ENCODE results near the gene GSX1.
"Not testable (repeated sequence)": the region's sequence is repeated elsewhere in the genome, so short reads cannot be mapped to it uniquely, and the experiment has no call there.

The GSX1 gene

DNA sequence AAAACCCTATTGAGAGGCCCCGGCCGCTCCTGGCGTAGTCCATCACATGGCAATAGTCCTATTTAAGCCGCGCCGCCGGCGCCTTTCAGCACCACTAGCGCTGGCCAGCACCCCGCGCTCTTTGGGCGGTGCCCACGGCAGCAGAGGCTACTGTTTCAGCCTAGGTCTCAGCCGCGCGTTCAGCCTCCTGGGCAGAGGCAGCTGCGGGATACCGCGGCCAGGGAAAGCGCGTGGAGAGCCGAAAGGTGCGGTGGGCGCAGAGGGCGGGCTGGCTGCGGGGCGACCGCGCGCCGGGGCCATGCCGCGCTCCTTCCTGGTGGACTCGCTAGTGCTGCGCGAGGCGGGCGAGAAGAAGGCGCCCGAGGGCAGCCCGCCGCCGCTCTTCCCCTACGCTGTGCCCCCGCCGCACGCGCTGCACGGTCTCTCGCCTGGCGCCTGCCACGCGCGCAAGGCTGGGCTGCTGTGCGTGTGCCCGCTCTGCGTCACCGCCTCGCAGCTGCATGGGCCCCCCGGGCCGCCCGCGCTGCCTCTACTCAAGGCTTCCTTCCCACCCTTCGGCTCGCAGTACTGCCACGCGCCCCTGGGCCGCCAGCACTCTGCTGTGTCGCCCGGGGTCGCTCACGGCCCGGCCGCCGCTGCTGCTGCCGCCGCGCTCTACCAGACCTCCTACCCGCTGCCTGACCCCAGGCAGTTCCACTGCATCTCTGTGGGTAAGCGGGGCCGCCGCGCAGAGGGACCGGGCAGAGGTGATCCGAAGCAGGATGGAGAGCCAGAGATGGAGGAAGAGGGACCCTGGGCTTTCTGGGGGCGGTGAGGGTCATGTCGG is at the start of gene GSX1:
TSS of gene GSX1 (plus strand) at position 91 of the 826 bp plus-strand sequence. CDS start at position 299, 208 bp downstream.
- H3K9me3 ChIP-seq (ENCODE audit: control insufficient read depth, low read depth, low read length), result no peaks in the 10 kb centered on the region

GRCh38 chr13:27744801-27745200 is 47.5 kb upstream of the GSX1 start:
- no peaks in the 10 kb centered on the region for H3K9me3 ChIP-seq (ENCODE audit: control insufficient read depth, low read depth, low read length)
- no peaks in the 10 kb centered on the region for H3K36me3 ChIP-seq (ENCODE audit: control insufficient read depth, low read depth, low read length)
- H3K9ac ChIP-seq (ENCODE audit: low read length), result no peak overlapping the region
- H3K4me3 ChIP-seq (ENCODE audit: low read length), result no peak overlapping the region
- H3K4me1 ChIP-seq (ENCODE audit: control insufficient read depth, low read depth, low read length), result peaks cover 17% of the 10 kb centered on the region
- H3K27ac ChIP-seq (ENCODE audit: low read length), result no peak overlapping the region
- no peaks in the 10 kb centered on the region for H3K27me3 ChIP-seq (ENCODE audit: control insufficient read depth, insufficient read depth, low read length)

More for the DNA sequence above, at the start of gene GSX1:
- peaks cover 100% of the 10 kb centered on the region for H3K27me3 ChIP-seq (ENCODE audit: control insufficient read depth, insufficient read depth, low read length)
- no peaks in the 10 kb centered on the region for H3K36me3 ChIP-seq (ENCODE audit: control insufficient read depth, low read depth, low read length)
- no peak within 1 kb of the TSS for H3K4me3 ChIP-seq (ENCODE audit: low read length)
- H3K4me1 ChIP-seq (ENCODE audit: control insufficient read depth, low read depth, low read length), result peaks cover 35% of the 10 kb centered on the region
- no peak within 1 kb of the TSS for H3K9ac ChIP-seq (ENCODE audit: low read length)
- no peak within 1 kb of the TSS for H3K27ac ChIP-seq (ENCODE audit: low read length)

DNA sequence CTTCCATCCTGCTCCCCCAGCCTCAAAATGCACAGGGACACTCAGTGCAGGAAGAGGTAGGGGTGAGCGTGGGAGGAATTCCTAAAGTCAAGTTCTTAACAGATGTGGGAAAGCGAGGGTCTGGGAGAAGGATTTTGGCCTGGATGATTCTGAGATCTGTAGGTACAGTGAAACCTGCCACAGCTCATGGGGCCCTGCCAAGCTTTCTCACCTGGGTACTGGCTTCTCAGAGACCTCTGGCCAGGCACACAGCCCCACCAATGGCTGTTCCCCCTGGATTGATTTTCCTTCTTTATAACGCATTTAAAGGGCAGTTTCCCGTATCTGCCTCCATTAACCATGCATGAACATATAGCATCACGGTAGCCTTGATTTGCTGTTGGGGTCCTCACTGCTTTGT is 47.0 kb upstream of the GSX1 start:
- H3K27ac ChIP-seq (ENCODE audit: low read length), result no peak overlapping the region
- H3K9ac ChIP-seq (ENCODE audit: low read length), result no peak overlapping the region
- no peak overlapping the region for H3K4me3 ChIP-seq (ENCODE audit: low read length)
- H3K36me3 ChIP-seq (ENCODE audit: control insufficient read depth, low read depth, low read length), result no peaks in the 10 kb centered on the region
- H3K9me3 ChIP-seq (ENCODE audit: control insufficient read depth, low read depth, low read length), result no peaks in the 10 kb centered on the region
- H3K27me3 ChIP-seq (ENCODE audit: control insufficient read depth, insufficient read depth, low read length), result no peaks in the 10 kb centered on the region
- H3K4me1 ChIP-seq (ENCODE audit: control insufficient read depth, low read depth, low read length), result peaks cover 17% of the 10 kb centered on the region

DNA sequence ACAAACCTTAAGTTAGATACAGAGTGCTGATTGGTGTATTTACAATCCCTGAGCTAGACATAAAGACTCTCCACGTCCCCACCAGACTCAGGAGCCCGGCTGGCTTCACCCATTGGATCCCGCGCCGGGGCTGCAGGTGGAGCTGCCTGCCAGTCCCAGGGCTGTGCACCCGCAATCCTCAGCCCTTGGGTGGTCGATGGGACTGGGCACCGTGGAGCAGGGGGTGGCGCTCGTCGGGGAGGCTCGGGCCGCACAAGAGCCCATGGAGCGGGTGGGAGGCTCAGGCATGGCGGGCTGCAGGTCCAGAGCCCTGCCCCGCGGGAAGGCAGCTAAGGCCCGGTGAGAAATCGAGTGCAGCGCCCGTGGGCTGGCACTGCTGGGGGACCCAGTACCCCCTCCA is 44.1 kb upstream of the GSX1 start:
- H3K27me3 ChIP-seq (ENCODE audit: control insufficient read depth, insufficient read depth, low read length); H3K9me3 ChIP-seq (ENCODE audit: control insufficient read depth, low read depth, low read length); H3K4me3 ChIP-seq (ENCODE audit: low read length); H3K27ac ChIP-seq (ENCODE audit: low read length); H3K9ac ChIP-seq (ENCODE audit: low read length); H3K36me3 ChIP-seq (ENCODE audit: control insufficient read depth, low read depth, low read length): not testable (repeated sequence)
- H3K4me1 ChIP-seq (ENCODE audit: control insufficient read depth, low read depth, low read length), result peaks cover 30% of the 10 kb centered on the region

DNA sequence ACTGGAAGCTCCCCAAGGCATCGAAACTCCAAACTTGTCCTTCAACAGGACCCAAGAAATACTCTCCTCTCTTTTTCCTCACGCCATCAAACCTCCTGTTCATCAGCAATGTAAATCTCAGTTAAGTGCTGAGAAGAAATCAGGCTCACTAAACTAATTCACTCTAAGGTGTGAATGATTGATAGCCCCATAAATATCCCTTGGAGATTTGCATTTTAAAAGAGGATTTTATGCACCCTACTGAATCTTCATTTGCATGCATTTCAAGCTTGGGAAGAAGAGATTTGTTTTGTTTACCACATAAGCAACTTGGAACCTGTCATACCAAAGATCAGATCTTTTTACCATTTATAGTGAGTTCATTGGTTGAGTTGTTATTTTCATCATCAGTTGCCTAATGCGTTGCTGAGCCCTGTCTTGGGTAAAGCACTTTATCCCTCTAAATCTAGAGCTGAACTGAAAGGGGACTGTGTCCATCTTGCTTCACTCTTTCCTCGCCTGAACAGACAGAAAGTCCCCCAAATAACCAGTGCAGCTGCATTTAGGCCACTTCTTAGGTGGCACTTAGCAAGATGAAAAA is 40.2 kb upstream of the GSX1 start:
- no peak overlapping the region for H3K4me3 ChIP-seq (ENCODE audit: low read length)
- peaks cover 13% of the 10 kb centered on the region for H3K4me1 ChIP-seq (ENCODE audit: control insufficient read depth, low read depth, low read length)
- no peak overlapping the region for H3K9ac ChIP-seq (ENCODE audit: low read length)
- H3K36me3 ChIP-seq (ENCODE audit: control insufficient read depth, low read depth, low read length), result no peaks in the 10 kb centered on the region
- H3K9me3 ChIP-seq (ENCODE audit: control insufficient read depth, low read depth, low read length), result no peaks in the 10 kb centered on the region
- no peak overlapping the region for H3K27ac ChIP-seq (ENCODE audit: low read length)
- H3K27me3 ChIP-seq (ENCODE audit: control insufficient read depth, insufficient read depth, low read length), result no peaks in the 10 kb centered on the region

- H3K27me3 ChIP-seq (ENCODE audit: control insufficient read depth, insufficient read depth, low read length), result peaks cover 15% of the 10 kb centered on the region
- H3K27ac ChIP-seq (ENCODE audit: low read length), result no peak overlapping the region
- H3K4me3 ChIP-seq (ENCODE audit: low read length), result no peak overlapping the region
- no peak overlapping the region for H3K9ac ChIP-seq (ENCODE audit: low read length)
- H3K9me3 ChIP-seq (ENCODE audit: control insufficient read depth, low read depth, low read length), result no peaks in the 10 kb centered on the region
- H3K36me3 ChIP-seq (ENCODE audit: control insufficient read depth, low read depth, low read length), result no peaks in the 10 kb centered on the region
- no peaks in the 10 kb centered on the region for H3K4me1 ChIP-seq (ENCODE audit: control insufficient read depth, low read depth, low read length)
Measured at GRCh38 chr13:27765650-27766049, 26.6 kb upstream of the GSX1 start.

DNA sequence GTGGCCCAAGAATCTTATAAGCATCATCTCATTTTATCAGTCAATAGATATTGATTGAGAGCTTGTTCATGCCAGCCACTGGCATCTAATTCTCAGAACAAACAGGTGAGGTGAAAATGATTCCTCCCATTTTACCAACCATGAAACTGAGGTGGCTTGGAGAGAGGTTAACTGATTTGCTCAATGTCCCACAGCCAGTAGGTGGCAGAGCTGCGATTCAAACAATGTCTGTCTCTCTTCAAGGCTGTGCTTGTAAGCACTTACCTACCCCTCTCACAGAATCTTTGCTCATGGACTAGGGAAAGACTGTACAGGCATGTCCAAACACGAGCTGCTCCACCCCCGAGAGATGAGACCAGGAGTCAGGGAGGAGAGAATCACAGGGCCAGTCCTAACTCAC is 21.5 kb upstream of the GSX1 start:
- Histone ChIP-seq H3K36me3 (ENCODE audit: control insufficient read depth, low read depth, low read length) (no peaks in the 10 kb centered on the region), H3K27ac (ENCODE audit: low read length) (no peak overlapping the region), H3K4me3 (ENCODE audit: low read length) (no peak overlapping the region), H3K4me1 (ENCODE audit: control insufficient read depth, low read depth, low read length) (no peaks in the 10 kb centered on the region), H3K9me3 (ENCODE audit: control insufficient read depth, low read depth, low read length) (no peaks in the 10 kb centered on the region), H3K9ac (ENCODE audit: low read length) (no peak overlapping the region), H3K27me3 (ENCODE audit: control insufficient read depth, insufficient read depth, low read length) (peaks cover 41% of the 10 kb centered on the region)

- H3K4me1 ChIP-seq (ENCODE audit: control insufficient read depth, low read depth, low read length), result peaks cover 9% of the 10 kb centered on the region
- H3K9ac ChIP-seq (ENCODE audit: low read length), result no peak overlapping the region
- H3K36me3 ChIP-seq (ENCODE audit: control insufficient read depth, low read depth, low read length), result no peaks in the 10 kb centered on the region
- no peak overlapping the region for H3K4me3 ChIP-seq (ENCODE audit: low read length)
- H3K9me3 ChIP-seq (ENCODE audit: control insufficient read depth, low read depth, low read length), result no peaks in the 10 kb centered on the region
- H3K27me3 ChIP-seq (ENCODE audit: control insufficient read depth, insufficient read depth, low read length), result peaks cover 61% of the 10 kb centered on the region
- no peak overlapping the region for H3K27ac ChIP-seq (ENCODE audit: low read length)
Measured at GRCh38 chr13:27772651-27773425, 19.4 kb upstream of the GSX1 start.

DNA sequence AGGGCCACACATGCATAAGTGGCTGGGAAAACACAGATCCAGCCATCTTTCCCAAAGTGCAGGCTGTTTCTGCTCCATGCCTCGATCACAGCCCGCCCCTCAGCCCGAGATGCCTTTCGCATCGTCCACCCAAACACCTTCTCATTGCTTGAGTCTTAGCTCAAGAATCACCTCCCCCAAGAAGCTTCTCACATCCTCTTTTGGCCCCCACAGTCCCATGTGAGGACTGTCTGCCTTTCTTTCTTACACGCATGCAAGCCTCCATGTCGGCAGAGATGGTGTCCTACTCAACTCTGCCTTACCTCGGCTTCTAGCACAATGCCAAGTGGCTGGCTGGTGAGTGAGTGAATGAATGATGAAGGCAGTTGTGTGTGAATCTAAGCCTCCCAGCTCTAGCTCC is 18.1 kb upstream of the GSX1 start:
- Histone ChIP-seq H3K27ac (ENCODE audit: low read length) (no peak overlapping the region), H3K36me3 (ENCODE audit: control insufficient read depth, low read depth, low read length) (no peaks in the 10 kb centered on the region), H3K4me3 (ENCODE audit: low read length) (no peak overlapping the region), H3K9me3 (ENCODE audit: control insufficient read depth, low read depth, low read length) (no peaks in the 10 kb centered on the region), H3K4me1 (ENCODE audit: control insufficient read depth, low read depth, low read length) (peaks cover 9% of the 10 kb centered on the region), H3K27me3 (ENCODE audit: control insufficient read depth, insufficient read depth, low read length) (peaks cover 69% of the 10 kb centered on the region), H3K9ac (ENCODE audit: low read length) (no peak overlapping the region)

DNA sequence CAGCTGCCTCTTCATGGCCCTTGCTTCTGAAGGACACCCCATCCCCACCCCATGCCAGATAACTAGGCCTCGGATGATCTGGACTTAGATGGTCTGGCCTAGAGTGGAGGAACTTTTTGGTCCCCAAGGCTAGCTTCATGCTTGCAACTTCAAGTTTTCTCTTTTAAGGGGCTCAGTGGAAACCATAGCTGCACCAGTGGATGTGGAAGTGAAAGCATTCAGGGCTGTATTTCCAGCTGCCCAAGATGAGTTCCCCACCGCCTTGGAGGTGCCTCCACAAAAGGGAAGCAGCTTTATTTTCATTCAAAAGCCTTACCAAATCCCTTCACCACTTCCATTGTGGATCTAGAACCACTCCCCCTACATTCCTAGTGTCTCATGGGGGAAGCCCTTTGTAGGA is 17.6 kb upstream of the GSX1 start:
- no peaks in the 10 kb centered on the region for H3K36me3 ChIP-seq (ENCODE audit: control insufficient read depth, low read depth, low read length)
- no peak overlapping the region for H3K9ac ChIP-seq (ENCODE audit: low read length)
- peaks cover 64% of the 10 kb centered on the region for H3K27me3 ChIP-seq (ENCODE audit: control insufficient read depth, insufficient read depth, low read length)
- peaks cover 9% of the 10 kb centered on the region for H3K4me1 ChIP-seq (ENCODE audit: control insufficient read depth, low read depth, low read length)
- H3K4me3 ChIP-seq (ENCODE audit: low read length), result no peak overlapping the region
- H3K27ac ChIP-seq (ENCODE audit: low read length), result no peak overlapping the region
- no peaks in the 10 kb centered on the region for H3K9me3 ChIP-seq (ENCODE audit: control insufficient read depth, low read depth, low read length)

DNA sequence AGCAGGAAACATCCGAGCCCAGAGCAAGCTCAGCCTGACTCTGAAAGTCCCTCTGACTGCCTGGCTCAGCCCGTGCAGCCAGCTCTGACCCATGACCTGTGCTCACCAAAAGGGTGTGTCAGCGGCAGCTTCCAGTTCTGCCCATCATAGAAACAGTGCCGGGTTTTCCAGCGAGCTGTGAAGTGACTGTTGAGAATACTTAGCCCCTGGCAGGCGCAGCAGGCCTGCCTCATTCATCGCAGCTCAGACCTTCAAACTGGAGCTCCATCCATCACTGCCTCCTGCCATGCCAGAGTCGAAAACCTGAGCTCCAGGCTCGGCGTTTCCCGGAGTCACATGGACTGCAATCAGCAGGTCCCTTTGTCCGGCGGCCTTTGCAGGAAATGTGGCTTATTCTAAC is 16.3 kb upstream of the GSX1 start:
- Histone ChIP-seq H3K36me3 (ENCODE audit: control insufficient read depth, low read depth, low read length) (no peaks in the 10 kb centered on the region), H3K9me3 (ENCODE audit: control insufficient read depth, low read depth, low read length) (no peaks in the 10 kb centered on the region), H3K27ac (ENCODE audit: low read length) (no peak overlapping the region), H3K4me1 (ENCODE audit: control insufficient read depth, low read depth, low read length) (peaks cover 9% of the 10 kb centered on the region), H3K9ac (ENCODE audit: low read length) (no peak overlapping the region), H3K4me3 (ENCODE audit: low read length) (no peak overlapping the region), H3K27me3 (ENCODE audit: control insufficient read depth, insufficient read depth, low read length) (peaks cover 60% of the 10 kb centered on the region)

All from iPS-18a (cell line).